Left lobe of liver (tissue), 2 donors: Measurements from ENCODE around the gene ADAMTSL1. TPM values are rescaled to one million over a fixed set of nuclear protein-coding genes. Genes with fewer than 3 reads are reported as not detected.

Source experiments
- ATAC-seq: fragments of 200-7000 bp; cut with Tn5 transposase; one replicate; pipeline ENCODE4 v1.9.1; 2020; ENCODE audit warnings: mild to moderate bottlenecking, moderate library complexity
- DNase-seq: peaks from one replicate; pipeline ENCODE4 v3.0.0-alpha.2; 2020; ENCODE audit warnings: low spot score
- total RNA-seq: library from RNA; stranded (reverse); gene quantifications from one replicate; pipeline ENCODE4 v1.2.1, GENCODE V29; 2021
- donor health status: DM: no; HTN: no; CAD: no; lungs with moderate emphysema.
- donor health status: DM: no; HTN: yes; CAD: no.

ADAMTSL1 gene
- total RNA-seq, 1 donor from 2014 or later, result 1.9 TPM

DNA sequence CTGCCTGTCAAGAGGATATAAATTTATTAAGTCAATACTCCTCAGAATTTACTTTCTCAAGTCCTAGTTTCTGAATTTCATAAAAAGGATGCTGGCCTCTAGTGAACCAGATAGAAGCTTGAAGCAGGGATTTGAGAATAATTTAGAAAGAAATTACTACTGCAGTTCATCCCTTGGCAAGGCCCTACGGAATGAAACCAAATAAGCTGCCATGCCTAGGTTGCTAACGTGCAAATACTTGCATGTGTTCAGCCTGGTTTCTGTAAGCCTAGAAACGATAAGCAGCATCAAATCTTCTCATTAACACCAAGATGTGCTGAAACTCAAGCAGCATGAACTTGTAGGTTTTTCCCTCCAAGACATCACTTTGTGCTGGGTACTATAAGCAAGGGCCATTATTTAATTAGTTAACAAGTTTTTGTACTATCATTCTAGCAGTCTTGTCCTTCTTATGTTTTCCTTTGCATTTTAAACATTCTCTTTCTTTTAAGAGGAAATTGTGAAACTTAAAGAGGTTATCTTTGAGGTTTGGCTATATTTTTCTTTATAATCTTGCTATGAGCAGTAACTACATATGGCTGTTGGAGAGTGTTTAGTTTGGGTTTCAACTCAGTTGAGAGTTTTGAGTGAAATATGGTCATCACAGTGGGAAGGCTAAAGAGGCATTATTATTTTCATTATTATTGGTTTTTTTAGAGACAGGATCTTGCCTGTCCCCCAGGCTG, 71.8 kb downstream of the ADAMTSL1 start:
- DNase-seq (no peak), ATAC-seq (no peak)

DNA sequence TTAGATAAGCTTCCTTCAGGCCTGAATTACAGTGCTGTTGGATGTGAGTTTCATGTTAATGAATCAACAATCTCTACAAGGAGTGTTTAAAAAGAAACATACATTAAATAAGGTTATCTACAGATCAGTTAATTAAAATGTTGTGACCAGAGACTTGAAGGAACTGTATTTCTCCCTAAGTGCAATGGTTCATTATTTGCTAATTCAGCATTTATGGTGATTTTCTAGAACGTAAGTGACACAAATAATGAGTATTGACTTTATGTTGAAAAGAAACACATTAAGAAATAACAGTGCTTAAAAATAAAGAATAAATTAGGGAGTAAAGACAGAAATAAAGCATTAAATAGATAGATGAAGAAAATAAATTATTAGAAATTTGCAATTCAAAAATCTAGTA, 74.5 kb downstream of the ADAMTSL1 start:
- ATAC-seq (no peak), DNase-seq (no peak)

DNA sequence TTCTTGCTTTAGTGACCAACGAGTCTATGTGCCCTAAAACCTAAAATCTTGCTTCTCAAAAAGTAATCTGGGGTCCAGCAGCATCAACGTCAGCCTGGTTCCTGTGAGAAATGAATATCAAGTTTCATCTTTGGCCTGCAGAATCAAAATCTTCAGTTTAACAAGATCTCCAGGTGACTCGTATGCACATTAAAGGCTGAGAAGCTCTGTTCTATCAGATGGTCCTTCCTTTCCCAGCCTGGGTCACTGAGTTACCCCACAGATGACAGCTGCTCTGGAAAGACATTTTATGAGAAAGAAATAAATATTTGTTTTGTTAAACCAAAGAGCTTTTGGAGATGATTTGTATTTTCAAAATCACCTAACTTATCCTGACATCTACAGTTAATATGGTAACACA, 75.8 kb downstream of the ADAMTSL1 start:
- ATAC-seq (no peak), DNase-seq (no peak)

DNA sequence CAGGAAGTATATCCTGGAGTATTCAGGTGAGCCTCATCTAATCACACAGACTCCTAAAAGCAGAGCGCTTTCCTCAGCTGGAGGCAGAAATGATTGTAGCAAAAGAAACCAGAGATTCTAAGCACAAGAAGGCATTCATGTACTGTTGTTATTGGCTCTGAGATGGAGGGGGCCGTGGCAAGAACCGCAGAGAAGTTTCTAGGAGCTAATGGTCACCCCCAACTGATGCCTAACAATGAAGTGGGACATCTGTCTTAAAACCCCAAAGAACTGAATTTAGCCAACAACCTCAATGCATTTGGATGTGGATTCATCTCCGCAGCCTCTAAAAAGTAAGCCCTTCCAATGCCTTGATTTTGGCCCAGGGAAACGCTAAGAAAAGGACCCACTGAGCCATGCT, 76.3 kb downstream of the ADAMTSL1 start:
- ATAC-seq, result no peak
- DNase-seq, result no peak

DNA sequence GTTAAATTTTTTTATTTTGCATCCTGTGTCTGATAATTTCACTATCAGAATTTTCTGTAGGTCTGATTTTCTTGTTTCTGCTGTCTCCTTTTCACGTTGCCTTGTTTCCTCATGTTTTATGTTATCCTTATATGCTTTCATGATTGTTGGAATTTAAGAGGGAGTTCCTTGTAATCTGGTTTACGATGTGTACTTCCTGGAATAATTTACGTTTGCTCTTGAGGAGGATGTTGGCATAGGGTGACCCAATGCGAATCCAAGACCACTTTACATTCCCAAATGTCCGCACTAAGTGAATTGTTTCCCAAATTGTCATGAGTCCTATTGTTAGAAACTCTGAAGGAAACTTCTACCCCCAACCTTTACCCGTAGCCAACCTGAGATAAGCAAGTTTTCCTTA, 80.3 kb downstream of the ADAMTSL1 start:
- DNase-seq (no peak), ATAC-seq (no peak)

DNA sequence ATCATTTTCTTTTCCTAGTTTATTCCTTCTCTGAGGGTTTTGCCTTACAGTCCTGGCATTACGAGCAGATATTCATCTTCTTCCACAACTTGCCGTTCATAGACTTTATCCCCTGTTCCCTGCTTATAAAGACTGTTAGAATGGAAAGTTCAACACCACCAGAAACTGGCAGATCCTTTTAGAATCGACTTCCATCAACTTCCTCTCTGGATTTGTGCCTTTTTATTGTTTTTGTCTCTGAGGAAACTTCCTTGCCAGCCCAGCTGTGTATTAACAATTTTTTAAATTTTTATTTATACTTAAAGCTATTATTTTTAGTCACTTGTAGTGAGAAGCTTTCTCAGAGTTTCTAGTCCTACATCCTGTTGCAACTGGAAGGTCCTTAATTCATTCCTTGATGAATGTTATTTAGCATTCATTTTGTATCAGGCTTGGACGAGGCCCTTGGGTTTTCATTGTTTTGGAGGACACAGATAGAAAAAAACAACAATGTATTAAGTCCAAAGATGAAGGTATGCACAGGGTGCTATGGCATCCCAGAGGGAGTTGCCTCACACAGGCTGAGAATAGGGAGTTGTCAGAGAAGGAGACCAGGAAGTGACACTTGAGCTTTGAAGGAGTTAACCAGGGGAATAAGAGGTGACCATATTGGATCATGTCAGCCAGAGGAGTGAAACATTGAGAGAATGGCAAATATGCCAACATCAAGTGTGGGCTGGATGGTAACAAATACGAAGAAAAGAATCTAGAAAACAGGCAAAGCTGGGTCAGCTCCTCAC, 81.3 kb downstream of the ADAMTSL1 start:
- no peak for DNase-seq

DNA sequence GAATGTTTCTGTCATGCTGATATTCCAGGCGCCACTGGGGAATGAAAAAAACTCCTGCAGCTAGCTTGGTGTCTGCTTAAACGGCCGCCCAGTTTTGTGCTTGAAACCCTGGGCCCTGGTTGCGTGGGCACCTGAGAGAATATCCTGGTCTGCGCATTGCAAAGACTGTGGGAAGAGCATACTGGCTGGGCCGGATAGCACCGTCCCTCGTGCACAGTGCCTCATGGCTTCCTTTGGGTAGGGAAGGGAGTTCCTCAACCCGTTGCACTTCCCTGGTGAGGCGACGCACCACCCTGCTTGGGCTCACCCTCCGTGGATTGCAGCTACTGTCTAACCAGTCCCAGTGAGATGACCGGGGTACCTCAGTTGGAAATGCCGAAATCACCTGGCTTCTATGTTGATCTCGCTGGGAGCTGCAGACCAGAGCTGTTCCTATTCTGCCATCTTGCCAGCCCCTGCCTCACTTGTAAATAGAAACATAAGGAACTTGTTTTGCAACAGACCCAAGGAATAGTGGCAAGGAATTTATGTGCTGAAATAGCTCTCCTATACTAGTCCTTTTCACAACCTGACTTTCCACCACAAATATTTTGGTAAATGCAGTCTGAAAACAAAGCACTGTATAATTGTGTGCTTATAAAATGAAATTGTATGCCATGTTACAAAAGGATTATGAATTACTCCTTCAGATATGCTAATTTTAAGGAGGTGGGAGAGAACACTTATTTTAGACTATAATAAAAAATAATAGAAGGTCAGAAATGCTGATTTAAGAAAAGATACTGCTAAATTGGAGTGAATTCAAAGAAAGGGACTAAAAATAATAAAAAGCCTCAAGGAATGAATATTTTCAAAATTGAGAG, 90.3 kb downstream of the ADAMTSL1 start:
- no peak for DNase-seq
- no peak for ATAC-seq

More for the DNA sequence above, 81.3 kb downstream of the ADAMTSL1 start:
- no peak for ATAC-seq

DNA sequence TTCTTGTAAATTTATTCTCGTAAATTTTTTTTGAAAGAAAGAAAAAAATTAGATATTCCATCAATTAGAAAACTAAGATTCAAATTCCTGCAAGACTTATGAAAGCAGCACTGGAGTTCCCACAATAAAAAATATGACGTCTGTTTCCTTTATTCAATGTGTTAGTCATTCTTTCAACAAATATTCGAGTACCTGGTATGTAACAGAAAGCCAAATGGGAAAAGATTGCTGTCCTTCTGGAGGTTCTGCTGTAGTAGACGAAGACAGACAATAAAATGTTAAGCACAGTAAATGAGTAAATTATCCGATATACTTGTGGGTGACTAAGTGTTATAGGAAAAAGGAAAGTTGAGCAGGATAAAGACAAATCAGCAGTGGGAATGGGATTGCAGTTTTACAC, 92.2 kb downstream of the ADAMTSL1 start:
- ATAC-seq, result no peak

DNA sequence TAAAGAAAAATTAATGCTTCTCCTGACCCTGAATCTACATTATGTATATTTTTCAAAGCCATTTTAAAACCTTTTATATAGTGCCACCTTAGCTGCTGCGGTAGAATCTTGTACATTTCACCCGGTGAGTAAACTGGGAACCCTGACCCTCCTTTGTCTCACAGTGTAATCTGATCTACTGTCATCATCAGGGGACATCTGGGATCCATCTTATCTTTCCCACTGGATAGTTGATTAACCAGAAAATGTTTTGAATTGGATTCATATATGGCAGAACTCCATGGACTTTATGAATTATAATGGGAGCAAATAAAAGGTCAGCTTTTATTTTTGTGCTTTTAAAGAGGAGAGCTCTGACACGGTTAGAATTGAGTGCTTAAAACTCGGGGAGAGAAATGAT, 95.0 kb downstream of the ADAMTSL1 start:
- ATAC-seq, result no peak
- no peak for DNase-seq

More for the DNA sequence above, 92.2 kb downstream of the ADAMTSL1 start:
- no peak for DNase-seq

DNA sequence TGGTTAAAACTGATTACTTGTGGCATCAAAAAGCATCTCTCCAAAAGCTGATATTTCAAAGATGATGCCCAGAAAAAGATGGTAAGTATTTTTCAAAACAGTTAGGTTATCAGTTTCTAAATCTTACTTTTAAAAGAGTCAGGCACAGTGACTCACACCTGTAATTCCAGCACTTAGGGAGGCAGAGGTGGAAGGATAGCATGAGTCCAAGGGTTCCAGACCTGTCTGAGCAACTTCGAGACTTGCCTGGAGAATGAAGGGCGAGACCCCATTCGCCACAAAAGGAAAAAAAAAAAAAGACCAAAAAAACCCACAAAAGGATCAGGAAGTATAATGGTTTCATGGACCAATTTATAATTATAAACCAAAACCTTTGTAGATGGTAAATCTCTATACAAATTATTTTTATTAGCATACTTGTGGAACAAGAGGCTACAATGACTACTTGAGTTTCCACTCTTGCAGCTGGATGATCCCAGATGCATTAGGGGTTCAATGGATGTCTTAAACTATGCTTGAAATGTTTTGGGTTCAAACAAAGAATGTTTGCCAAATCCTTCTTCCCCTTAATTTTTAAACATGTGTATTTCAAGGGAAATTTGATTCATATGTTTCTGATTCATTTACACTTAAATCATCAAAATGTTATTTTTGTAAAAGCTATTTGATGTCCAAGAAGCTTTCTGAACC, 96.1 kb downstream of the ADAMTSL1 start:
- ATAC-seq, result no peak
- DNase-seq, result no peak

DNA sequence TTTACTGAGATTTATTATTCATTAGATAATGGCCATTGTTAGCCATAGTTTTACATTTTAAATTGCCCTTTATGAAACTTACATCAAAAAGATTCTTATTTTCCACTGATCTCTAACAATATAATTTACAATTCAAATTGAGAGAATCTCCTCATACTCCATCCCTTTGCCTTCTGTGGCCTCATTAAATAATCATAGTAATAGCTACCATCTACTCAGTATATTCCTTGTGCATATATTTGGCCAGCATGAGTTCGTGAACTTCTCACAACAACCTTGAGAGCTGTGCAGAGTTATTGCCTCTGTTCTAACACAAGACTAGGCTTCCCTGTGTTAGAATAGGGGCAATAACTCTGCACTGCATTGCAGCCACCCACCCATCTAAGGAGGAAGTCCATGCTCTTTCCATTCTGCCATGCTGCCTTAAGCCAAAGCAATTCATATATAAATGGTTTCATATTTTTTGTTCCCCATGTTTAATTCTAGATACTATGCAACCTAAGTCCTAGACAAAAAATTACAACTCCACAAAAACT, 99.1 kb downstream of the ADAMTSL1 start:
- ATAC-seq, result no peak
- no peak for DNase-seq

DNA sequence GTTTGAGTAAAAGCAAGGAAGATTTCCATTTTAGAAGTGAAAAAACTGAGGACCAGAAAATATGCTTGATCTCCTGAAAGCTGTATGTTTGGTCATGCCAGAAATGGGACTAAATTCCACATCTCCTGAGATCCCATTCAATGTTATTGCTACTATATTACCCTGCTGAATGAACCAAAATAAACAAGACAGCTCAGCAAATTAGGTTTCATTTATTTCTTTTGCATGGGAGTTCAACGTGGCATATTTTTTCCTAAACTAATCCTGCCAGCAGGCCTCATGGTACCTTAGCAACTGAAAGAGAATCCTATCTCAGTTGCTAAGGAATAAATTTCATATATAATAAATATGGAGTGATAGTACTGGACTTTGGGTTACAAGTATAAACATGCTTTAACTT, 101.7 kb downstream of the ADAMTSL1 start:
- ATAC-seq, result no peak
- DNase-seq, result no peak

DNA sequence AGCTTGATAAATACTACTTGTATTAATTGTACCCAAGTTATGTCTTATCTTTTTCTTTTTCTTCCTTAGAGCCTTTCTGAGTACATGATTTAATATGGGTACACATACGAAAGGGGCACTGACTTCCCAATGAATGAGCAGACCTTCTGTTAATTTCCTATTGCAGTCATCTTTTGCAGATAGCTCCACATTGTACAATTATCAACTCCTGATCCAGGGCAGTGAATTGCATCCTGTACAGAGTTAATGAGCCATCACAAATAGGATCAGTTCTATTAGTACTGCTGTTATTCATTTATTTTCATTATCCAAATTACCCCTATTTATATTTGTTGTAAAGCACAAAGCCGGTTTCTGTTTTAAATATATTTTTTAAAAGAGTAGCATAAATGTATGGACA, 105.6 kb downstream of the ADAMTSL1 start:
- DNase-seq, result no peak
- ATAC-seq, result no peak

DNA sequence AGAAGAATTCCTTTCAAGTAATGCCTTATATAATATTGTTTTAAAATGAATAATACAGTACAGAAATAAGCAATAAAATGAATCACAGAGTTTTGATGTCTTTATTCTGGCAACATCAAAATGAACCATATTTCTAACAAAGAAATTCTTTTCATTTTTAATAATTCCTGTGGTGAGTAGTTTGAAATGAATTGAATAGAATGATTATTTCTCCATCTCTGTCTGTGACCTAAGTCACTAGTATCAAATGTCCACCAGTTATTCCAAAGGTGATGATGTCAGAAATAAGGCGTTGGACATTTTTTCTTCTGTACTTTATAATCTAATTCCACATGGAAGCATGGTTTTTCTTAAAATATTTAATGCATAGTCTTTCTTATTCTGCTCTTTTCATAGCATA, 106.2 kb downstream of the ADAMTSL1 start:
- ATAC-seq (no peak), DNase-seq (no peak)

DNA sequence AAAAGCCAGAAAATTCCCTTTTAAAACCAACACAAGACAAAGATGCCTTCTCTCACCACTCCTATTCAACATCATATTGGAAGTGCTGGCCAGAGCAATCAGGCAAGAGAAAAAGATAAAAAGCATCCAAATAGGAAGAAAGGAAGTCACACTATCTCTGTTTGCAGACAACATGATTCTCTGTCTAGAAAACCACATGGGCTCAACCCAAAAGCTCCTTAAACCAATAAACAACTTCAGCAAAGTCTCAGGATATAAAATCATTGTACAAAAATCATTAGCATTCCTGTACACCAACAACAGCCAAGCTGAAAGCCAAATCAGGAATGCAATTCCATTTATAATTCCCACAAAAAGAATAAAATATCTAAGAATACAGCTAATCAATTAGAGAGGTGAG, 112.0 kb downstream of the ADAMTSL1 start:
- DNase-seq (no peak), ATAC-seq (no peak)

DNA sequence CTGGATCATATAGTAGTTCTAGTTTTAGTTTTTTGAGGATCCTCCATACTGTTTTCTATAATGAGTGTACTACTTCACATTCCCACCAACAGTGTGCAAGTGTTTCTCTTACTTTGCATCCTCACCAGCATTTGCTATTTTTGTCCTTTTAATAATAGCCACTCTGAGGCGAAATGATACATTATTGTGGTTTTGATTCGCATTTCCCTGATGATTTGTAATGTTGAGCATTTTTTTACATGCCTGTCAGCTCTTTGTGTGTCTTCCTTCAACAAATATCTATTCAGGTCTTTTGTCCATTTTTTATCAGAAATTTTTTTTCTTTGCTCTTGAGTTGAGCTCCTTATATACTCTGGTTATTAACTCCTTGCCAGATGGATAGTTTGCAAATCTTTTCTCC, 114.0 kb downstream of the ADAMTSL1 start:
- ATAC-seq (no peak), DNase-seq (no peak)

DNA sequence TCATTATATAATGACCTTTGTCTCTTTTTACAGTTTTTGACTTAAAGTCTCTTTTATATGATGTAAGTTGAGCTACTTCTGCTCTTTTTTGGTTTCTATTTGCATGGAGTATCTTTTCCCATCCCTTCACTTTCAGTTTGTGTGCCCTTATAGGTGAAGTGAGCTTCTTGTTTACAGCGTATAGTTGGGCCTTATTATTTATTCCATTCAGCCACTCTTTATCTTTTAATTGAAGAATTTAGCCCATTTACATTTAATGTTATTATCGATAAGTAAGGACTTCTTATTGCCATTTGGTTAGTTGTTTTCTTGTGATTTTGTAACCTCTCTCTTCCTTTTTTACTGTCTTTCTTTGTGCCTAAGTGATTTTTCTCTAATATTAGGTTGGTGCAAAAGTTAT, 117.3 kb downstream of the ADAMTSL1 start:
- DNase-seq, result no peak
- no peak for ATAC-seq

DNA sequence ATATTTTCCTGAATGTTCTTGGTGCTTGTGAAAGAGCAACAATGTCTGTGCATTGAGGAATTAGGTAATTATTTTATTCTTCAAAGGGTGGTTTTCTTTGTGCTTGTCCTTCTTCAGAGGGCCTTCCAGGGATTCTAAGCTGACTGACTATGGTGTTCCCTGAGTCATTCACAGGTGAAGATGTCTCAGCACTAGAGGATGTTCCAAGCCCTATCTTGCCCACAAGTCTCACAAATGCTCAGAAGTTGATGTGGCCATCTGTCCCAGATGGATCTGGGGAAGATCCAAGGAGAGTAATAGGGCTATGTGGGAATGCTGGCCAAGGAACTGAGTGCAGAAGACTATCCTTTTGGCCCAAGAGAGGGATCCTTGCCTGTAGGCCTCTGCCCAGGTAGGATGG, 120.9 kb downstream of the ADAMTSL1 start:
- ATAC-seq (no peak), DNase-seq (no peak)

DNA sequence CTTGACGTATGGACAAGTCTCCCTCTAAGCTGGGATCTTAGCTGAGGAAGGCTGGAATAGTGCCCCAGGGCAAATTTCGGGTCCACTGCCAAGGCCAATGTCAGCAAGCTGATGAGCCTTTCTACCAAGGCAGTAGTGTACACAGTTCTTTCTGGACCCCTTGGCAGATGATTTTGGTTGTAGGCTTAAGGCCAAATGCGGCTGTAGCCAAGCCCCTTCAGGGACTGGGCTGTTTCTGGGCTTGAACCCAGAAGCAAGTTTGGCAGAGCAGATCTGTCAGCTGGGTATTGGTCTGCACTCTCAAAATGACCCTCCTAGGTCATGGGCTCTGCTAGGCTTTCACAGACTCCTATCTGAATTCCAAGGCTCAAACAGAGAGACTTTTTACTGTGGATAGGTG, 121.6 kb downstream of the ADAMTSL1 start:
- ATAC-seq, result no peak
- no peak for DNase-seq

DNA sequence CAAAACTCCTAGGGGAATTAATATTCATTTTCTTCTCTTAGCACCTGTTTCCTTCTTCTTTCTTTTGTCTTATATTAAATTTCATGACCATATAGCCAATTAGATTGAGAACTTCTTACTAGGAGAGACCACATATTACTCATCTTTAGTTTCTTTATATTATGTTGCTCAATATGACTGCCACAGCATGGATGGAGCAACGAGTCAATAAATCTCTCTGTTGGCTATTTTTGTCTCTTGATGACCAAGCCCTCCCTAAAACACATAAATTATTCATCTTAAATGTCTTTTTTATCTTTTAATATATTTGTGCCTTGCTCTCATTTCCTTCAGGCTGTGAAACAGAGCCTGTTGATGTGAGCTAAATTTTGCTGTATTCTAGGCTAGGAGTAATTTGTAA, 123.0 kb downstream of the ADAMTSL1 start:
- DNase-seq (no peak), ATAC-seq (no peak)

DNA sequence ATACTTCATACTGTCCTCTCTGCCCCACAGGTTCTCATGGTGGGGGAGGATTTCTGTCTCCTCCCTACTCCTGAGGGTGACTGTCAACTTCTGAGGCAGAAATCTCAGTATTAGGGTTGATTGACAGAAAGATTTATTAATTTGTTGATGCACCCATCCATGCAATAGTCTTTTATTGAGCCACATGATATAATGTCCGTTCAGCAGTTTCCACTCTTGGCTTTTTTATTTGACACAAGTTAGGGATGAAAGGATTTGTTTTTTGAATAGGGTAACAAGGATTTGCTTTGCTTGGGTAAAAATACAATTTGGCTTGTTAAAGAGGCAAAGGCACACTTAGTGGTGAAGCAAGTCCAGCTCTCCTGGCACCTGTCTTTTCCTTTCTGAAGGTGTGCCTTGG, 125.0 kb downstream of the ADAMTSL1 start:
- DNase-seq, result no peak
- no peak for ATAC-seq
